HFF-Myc (cell line): ENCODE results near the gene METTL18.

ENCODE experiments used
- DNase-seq: peaks from one replicate; pipeline ENCODE4 v3.0.0-alpha.2; 2011; ENCODE audit warnings: low read depth; ENCODE audit errors: extremely low read depth
- H3K4me3 ChIP-seq: replicated peaks from 2 replicates; pipeline ENCODE4 v1.5.1; 2011; ENCODE audit warnings: low read depth, mild to moderate bottlenecking, control low read depth, low read length
- TF ChIP-seq, protein P1 (sequence below): IDR thresholded peaks from 2 replicates; pipeline ENCODE4 v1.5.1; 2012; ENCODE audit warnings: mild to moderate bottlenecking, low read depth, low read length, control low read depth; ENCODE audit errors: missing control alignments

Gene METTL18

DNA sequence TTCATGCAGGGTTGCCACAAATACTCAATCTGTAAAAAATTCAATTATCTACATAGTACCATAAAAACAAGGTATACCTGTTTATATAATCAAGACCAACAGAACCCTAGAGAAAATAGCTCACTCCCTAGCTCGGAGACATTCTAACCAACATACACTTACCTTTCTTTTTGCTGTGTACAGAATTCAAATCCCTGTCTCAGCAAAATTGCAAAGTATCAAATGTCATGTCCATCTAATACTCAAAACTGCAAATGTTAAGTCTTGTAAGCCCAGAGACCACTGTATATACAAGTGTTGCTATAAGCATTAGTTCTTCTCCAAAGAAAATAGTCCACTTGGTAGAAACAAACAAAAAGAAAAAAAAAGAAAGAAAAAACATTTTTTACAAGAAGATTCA, 44.7 kb downstream of the METTL18 start:
- H3K4me3 ChIP-seq: no peak overlapping the region
- TF ChIP-seq, protein P1, sequence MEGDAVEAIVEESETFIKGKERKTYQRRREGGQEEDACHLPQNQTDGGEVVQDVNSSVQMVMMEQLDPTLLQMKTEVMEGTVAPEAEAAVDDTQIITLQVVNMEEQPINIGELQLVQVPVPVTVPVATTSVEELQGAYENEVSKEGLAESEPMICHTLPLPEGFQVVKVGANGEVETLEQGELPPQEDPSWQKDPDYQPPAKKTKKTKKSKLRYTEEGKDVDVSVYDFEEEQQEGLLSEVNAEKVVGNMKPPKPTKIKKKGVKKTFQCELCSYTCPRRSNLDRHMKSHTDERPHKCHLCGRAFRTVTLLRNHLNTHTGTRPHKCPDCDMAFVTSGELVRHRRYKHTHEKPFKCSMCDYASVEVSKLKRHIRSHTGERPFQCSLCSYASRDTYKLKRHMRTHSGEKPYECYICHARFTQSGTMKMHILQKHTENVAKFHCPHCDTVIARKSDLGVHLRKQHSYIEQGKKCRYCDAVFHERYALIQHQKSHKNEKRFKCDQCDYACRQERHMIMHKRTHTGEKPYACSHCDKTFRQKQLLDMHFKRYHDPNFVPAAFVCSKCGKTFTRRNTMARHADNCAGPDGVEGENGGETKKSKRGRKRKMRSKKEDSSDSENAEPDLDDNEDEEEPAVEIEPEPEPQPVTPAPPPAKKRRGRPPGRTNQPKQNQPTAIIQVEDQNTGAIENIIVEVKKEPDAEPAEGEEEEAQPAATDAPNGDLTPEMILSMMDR: no peak
- DNase-seq: no peak

DNA sequence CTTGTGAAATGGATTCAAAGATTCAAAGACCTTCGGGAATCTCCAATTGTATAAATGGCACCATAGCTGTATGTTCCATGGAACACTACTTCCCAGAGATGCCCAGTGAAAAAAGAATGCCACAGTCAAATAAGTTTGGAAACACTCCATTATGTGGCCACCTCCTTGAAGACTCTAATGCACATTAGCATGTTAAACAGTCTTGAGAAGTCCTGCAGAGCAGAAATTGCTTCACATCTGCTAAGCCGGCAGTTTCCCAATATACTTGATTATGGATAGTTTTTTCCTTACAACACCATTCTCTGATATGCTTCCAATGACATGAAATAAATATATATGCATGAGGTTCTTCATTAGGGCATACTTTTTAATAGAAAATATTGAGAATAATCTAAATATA, 48.2 kb downstream of the METTL18 start:
- TF ChIP-seq, protein P1: no peak
- DNase-seq: no peak
- H3K4me3 ChIP-seq: no peak overlapping the region

DNA sequence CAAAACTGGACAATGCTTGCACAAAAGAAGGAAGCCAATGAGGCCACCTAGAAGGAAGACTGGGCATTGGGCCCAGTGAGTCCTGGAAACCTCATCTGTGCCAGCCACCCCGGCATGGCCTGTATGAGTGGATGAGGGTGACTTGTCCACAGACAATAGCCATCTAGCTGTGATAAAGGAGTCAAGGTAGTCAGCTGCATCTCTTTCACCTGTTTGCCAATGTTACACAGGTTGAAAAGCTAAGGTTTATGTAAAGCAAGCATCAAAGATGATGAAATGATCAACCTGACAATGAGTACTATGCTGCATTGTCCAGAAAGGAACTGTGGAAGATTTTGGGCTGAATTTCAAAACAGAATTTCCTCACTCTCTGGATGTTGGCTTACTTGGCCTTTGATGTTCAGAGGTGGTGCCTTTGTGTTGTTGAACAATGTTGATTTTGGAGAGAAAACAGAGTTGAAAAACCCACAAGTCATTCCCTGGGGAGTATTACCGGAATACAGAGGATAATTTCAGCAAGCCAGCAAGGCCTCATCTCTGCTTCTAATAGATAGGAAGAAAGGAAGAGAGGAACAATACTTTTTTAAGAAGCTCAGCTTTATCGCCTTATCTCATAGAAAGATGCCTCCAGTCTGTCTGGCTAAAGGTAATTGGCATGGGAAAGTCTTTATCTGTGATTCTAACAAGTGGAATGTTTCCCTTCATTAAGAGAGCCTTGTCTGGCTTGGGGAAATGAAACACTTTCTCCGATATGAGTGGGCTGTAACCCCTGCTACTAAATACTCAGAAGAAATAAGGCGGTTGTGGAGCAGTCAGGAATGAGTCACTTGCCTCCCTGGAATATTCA, 49.5 kb downstream of the METTL18 start:
- DNase-seq: no peak
- TF ChIP-seq, protein P1: no peak
- no peak overlapping the region for H3K4me3 ChIP-seq
